Endothelial cell of umbilical vein (primary cell): Measurements from ENCODE around the gene METTL8.

Experiments
- EZH2 ChIP-seq: IDR thresholded peaks from 2 replicates; pipeline ENCODE4 v1.6.1; 2012; ENCODE audit warnings: borderline replicate concordance, low read depth, mild to moderate bottlenecking, moderate library complexity, low read length, inconsistent platforms; ENCODE audit not compliant: severe bottlenecking
- FOS ChIP-seq: IDR thresholded peaks from 2 replicates; pipeline ENCODE4 v1.6.1; 2011; ENCODE audit warnings: mild to moderate bottlenecking, low read length, moderate library complexity, borderline replicate concordance; ENCODE audit not compliant: insufficient read depth
- GATA2 ChIP-seq: IDR thresholded peaks from 2 replicates; pipeline ENCODE4 v1.7.0; 2011; ENCODE audit warnings: low read depth, mild to moderate bottlenecking, moderate library complexity, mixed read lengths, low read length; ENCODE audit not compliant: insufficient read length, insufficient read depth
- JUN ChIP-seq: IDR thresholded peaks from 2 replicates; pipeline ENCODE4 v1.6.1; 2011; ENCODE audit warnings: borderline replicate concordance, low read depth; ENCODE audit not compliant: insufficient read length, insufficient read depth
- MYC ChIP-seq: IDR thresholded peaks from one replicate; pipeline ENCODE4 v1.6.1; 2011; ENCODE audit warnings: mild to moderate bottlenecking, low read depth, low read length
- POLR2A ChIP-seq: IDR thresholded peaks from 2 replicates; pipeline ENCODE4 v1.6.1; 2012; ENCODE audit warnings: low read depth, mild to moderate bottlenecking, control low read depth, low read length
- POLR2AphosphoS5 ChIP-seq: IDR thresholded peaks from 2 replicates; pipeline ENCODE4 v1.6.1; 2012; ENCODE audit warnings: low read depth, mild to moderate bottlenecking, control low read depth, low read length, moderate library complexity; ENCODE audit not compliant: insufficient read depth
- TF ChIP-seq, protein P1 (sequence below), 2 donors: IDR thresholded peaks; 1 replicate in 1 of 2; 2 replicates in 1 of 2; pipeline ENCODE4 v1.5.1; 2011; ENCODE audit warnings: low read length in 2 of 2, mild to moderate bottlenecking in 2 of 2, moderate library complexity in 2 of 2, control low read depth in 1 of 2, inconsistent platforms in 1 of 2, low read depth in 1 of 2; ENCODE audit not compliant: insufficient read depth in 1 of 2; ENCODE audit errors: extremely low read depth in 1 of 2
- TF ChIP-seq, protein P2 (sequence below): IDR thresholded peaks from 2 replicates; pipeline ENCODE4 v1.6.1; 2011; ENCODE audit not compliant: insufficient read depth, insufficient read length

DNA sequence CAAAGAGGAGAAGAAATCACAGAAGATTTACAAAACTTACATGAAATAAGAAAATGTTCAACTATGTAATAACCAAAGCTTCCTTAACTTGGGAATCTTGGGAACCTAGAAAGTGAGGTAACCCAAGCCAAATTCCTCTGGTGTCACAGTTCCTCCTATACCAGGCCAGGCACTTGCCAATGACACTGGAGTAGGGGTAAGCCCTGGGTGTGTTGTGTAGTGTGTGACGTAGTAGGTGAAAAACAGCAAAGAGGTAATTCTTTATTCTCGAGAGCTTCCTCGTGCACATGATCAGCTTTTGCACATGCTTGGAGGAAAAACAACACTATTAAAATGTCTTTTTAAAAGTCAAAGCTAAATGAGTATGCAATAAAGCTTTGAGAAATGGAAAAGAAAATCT lies 118.0 kb downstream of the METTL8 start:
- TF ChIP-seq POLR2A, result no peak
- no peak for TF ChIP-seq GATA2
- no peak for TF ChIP-seq JUN
- TF ChIP-seq, protein P1, sequence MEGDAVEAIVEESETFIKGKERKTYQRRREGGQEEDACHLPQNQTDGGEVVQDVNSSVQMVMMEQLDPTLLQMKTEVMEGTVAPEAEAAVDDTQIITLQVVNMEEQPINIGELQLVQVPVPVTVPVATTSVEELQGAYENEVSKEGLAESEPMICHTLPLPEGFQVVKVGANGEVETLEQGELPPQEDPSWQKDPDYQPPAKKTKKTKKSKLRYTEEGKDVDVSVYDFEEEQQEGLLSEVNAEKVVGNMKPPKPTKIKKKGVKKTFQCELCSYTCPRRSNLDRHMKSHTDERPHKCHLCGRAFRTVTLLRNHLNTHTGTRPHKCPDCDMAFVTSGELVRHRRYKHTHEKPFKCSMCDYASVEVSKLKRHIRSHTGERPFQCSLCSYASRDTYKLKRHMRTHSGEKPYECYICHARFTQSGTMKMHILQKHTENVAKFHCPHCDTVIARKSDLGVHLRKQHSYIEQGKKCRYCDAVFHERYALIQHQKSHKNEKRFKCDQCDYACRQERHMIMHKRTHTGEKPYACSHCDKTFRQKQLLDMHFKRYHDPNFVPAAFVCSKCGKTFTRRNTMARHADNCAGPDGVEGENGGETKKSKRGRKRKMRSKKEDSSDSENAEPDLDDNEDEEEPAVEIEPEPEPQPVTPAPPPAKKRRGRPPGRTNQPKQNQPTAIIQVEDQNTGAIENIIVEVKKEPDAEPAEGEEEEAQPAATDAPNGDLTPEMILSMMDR (IDR thresholded peaks at IDR 0.05; ENCODE audit: extremely low read depth in 1 of 2, insufficient read depth in 1 of 2, low read depth in 1 of 2, low read length in 2 of 2), result no peak
- no peak for TF ChIP-seq MYC
- no peak for TF ChIP-seq POLR2AphosphoS5
- no peak for TF ChIP-seq FOS
- TF ChIP-seq, protein P2, sequence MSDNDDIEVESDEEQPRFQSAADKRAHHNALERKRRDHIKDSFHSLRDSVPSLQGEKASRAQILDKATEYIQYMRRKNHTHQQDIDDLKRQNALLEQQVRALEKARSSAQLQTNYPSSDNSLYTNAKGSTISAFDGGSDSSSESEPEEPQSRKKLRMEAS, result no peak
- TF ChIP-seq EZH2, result no peak
